Omental fat pad (tissue), 4 donors: ENCODE results near the gene GOLIM4. TPM values are rescaled to one million over a fixed set of nuclear protein-coding genes. Genes with fewer than 3 reads are reported as not detected.

Experiments used
- ATAC-seq: fragments of 150-250 bp; one replicate; pipeline ENCODE4 v1.9.1; 2016; ENCODE audit warnings: mild to moderate bottlenecking, moderate library complexity; ENCODE audit not compliant: low FRiP score
- DNase-seq: peaks from one replicate; pipeline ENCODE4 v3.0.0-alpha.2; 2019; ENCODE audit warnings: low spot score
- CTCF ChIP-seq, 3 donors: fragments of 450-650 bp; IDR thresholded peaks; one replicate each; pipeline ENCODE4 v1.5.1; 2016 to 2017; ENCODE audit warnings: antibody characterized with exemption in 3 of 3, mild to moderate bottlenecking in 3 of 3, moderate library complexity in 2 of 3
- total RNA-seq, 4 donors: library from RNA; depleted of rRNA; stranded (reverse); fragments of >200 nt; gene quantifications; one replicate each; pipeline ENCODE4 v1.1.0, GENCODE V29; 2016

Gene GOLIM4
- total RNA-seq, 4 donors from 2014 or later = 30.3 to 46.2 (median 34.8) TPM

- DNase-seq (no peak), ATAC-seq (no peak)
- no peak for TF ChIP-seq CTCF (IDR thresholded peaks at IDR 0.05)
Observed at GRCh38 chr3:168036619-168037018, 59.1 kb downstream of the GOLIM4 start.

- DNase-seq (no peak), ATAC-seq (peak; percentile 75)
- no peak for TF ChIP-seq CTCF (IDR thresholded peaks at IDR 0.05)
Observed at GRCh38 chr3:168034152-168034928, 61.4 kb downstream of the GOLIM4 start.

GRCh38 chr3:168030577-168030976 lies 65.1 kb downstream of the GOLIM4 start:
- TF ChIP-seq CTCF (IDR thresholded peaks at IDR 0.05) = no peak
- DNase-seq = no peak
- ATAC-seq = no peak

- no peak for TF ChIP-seq CTCF (IDR thresholded peaks at IDR 0.05)
- no peak for DNase-seq
- no peak for ATAC-seq
Observed at GRCh38 chr3:168029705-168030104, 66.0 kb downstream of the GOLIM4 start.

GRCh38 chr3:168028086-168028485 lies 67.6 kb downstream of the GOLIM4 start:
- TF ChIP-seq CTCF (IDR thresholded peaks at IDR 0.05) = no peak
- ATAC-seq = no peak
- DNase-seq = no peak

GRCh38 chr3:168026764-168027163 lies 69.0 kb downstream of the GOLIM4 start:
- no peak for ATAC-seq
- TF ChIP-seq CTCF (IDR thresholded peaks at IDR 0.05) = no peak
- DNase-seq = no peak

GRCh38 chr3:168025076-168025475 lies 70.6 kb downstream of the GOLIM4 start:
- TF ChIP-seq CTCF (IDR thresholded peaks at IDR 0.05) = no peak
- no peak for ATAC-seq
- no peak for DNase-seq
